Measurements from ENCODE around the gene ZNF329.

- TF ChIP-seq CTCF (IDR thresholded peaks at IDR 0.05; ENCODE audit: insufficient read depth, low read length) (no peak), REST (IDR thresholded peaks at IDR 0.05; ENCODE audit: insufficient replicate concordance, low read depth) (no peak), GABPA (IDR thresholded peaks at IDR 0.05; ENCODE audit: low read depth) (no peak)
Measured at GRCh38 chr19:58091251-58091995, 59.2 kb downstream of the ZNF329 start.

All from HL-60 (cell line).